Endothelial cell of umbilical vein (primary cell): ENCODE measurements around the gene NOD2. TPM values are rescaled to one million over a fixed set of nuclear protein-coding genes. Genes with fewer than 3 reads are reported as not detected.

Source experiments
- BruUV-seq: library from RNA; stranded (reverse); fragments of 400-500 nt; replicated peaks from 2 replicates; lab custom pipeline; 2021; lab: Mats Ljungman, UMichigan
- CTCF ChIA-PET: fragments of 300-600, 350-600 bp; sonication (Branson Sonifier 250); formaldehyde crosslinking; loops from one replicate; lab custom pipeline; 2021; ENCODE audit warnings: antibody characterized with exemption, inconsistent platforms; lab: Charles Lee
- POLR2A ChIA-PET: fragments of 300-600, 350-600 bp; sonication (Branson Sonifier 250); formaldehyde crosslinking; loops from one replicate; lab custom pipeline; 2021; ENCODE audit warnings: antibody characterized with exemption, inconsistent platforms; lab: Charles Lee
- DNase-seq: peaks from one replicate; pipeline ENCODE4 v3.0.0-alpha.2; 2011; ENCODE audit warnings: low read depth, low spot score
- FAIRE-seq: peaks from 2 replicates; lab custom pipeline; 2011; peaks lifted over from hg19 to GRCh38; lab: Jason Lieb, UNC
- H2AFZ ChIP-seq: 2 replicates; pipeline ENCODE4 v1.6.0; 2012; ENCODE audit warnings: low read depth, low read length, control low read depth, inconsistent platforms
- H3K27ac ChIP-seq: 2 replicates; pipeline ENCODE4 v1.5.1; 2011; ENCODE audit warnings: low read depth, mild to moderate bottlenecking, control low read depth, low read length, moderate library complexity; ENCODE audit not compliant: insufficient read depth
- H3K27me3 ChIP-seq, 2 experiments: 2 replicates each; pipeline versions ENCODE4 v1.6.0 to v1.6.1; 2011; ENCODE audit warnings: low read length in 2 of 2, mixed read lengths in 1 of 2; ENCODE audit not compliant: control insufficient read depth in 2 of 2, insufficient read depth in 2 of 2
- H3K36me3 ChIP-seq, 2 experiments: 2 replicates in 1 of 2; 3 replicates in 1 of 2; pipeline ENCODE4 v1.5.1; 2011; ENCODE audit warnings: low read length in 2 of 2, mild to moderate bottlenecking in 1 of 2, moderate library complexity in 1 of 2; ENCODE audit not compliant: control insufficient read depth in 2 of 2, insufficient read depth in 2 of 2; ENCODE audit errors: extremely low read depth in 1 of 2
- H3K4me1 ChIP-seq: 3 replicates; pipeline ENCODE4 v1.5.1; 2011; ENCODE audit warnings: mild to moderate bottlenecking, low read length; ENCODE audit not compliant: control insufficient read depth, insufficient read depth; ENCODE audit errors: extremely low read depth
- H3K4me2 ChIP-seq: 2 replicates; pipeline ENCODE4 v1.6.1; 2011; ENCODE audit warnings: low read length, control low read depth, mixed read lengths; ENCODE audit not compliant: insufficient read depth
- H3K4me3 ChIP-seq, 3 experiments: fragments of 200-600 bp in 1 of 3; sonication (generic), shearing (Covaris generic) in 1 of 3; replicated peaks in 1 of 3; 2 replicates each; pipeline ENCODE4 v1.5.1; 2011 to 2016; ENCODE audit warnings: control low read depth in 3 of 3, low read length in 3 of 3, mild to moderate bottlenecking in 2 of 3, inconsistent platforms in 1 of 3, low read depth in 1 of 3, moderate library complexity in 1 of 3; ENCODE audit not compliant: insufficient read depth in 1 of 3
- H3K79me2 ChIP-seq: 2 replicates; pipeline ENCODE4 v1.6.0; 2012; ENCODE audit warnings: low read length, inconsistent platforms; ENCODE audit not compliant: control insufficient read depth, insufficient read depth
- H3K9ac ChIP-seq: replicated peaks from 2 replicates; pipeline ENCODE3; 2011; ENCODE audit warnings: low read length, control low read depth; ENCODE audit not compliant: insufficient read depth; ENCODE audit errors: extremely low read depth
- H3K9me1 ChIP-seq: replicated peaks from 3 replicates; pipeline ENCODE4 v1.6.0; 2011; ENCODE audit warnings: mild to moderate bottlenecking, low read length; ENCODE audit not compliant: control insufficient read depth, insufficient read depth; ENCODE audit errors: extremely low read depth
- H3K9me3 ChIP-seq: replicated peaks from 2 replicates; pipeline ENCODE4 v1.5.1; 2012; ENCODE audit warnings: low read length, inconsistent platforms; ENCODE audit not compliant: control insufficient read depth, insufficient read depth
- H4K20me1 ChIP-seq: replicated peaks from 2 replicates; pipeline ENCODE3; 2011; ENCODE audit warnings: mild to moderate bottlenecking, low read length; ENCODE audit not compliant: control insufficient read depth, insufficient read depth; ENCODE audit errors: extremely low read depth
- CTCF ChIP-seq, 2 donors: IDR thresholded peaks; 1 replicate in 1 of 2; 2 replicates in 1 of 2; pipeline ENCODE4 v1.5.1; 2011; ENCODE audit warnings: low read length in 2 of 2, mild to moderate bottlenecking in 2 of 2, moderate library complexity in 2 of 2, control low read depth in 1 of 2, inconsistent platforms in 1 of 2, low read depth in 1 of 2; ENCODE audit not compliant: insufficient read depth in 1 of 2; ENCODE audit errors: extremely low read depth in 1 of 2
- EZH2 ChIP-seq: IDR thresholded peaks from 2 replicates; pipeline ENCODE4 v1.6.1; 2012; ENCODE audit warnings: borderline replicate concordance, low read depth, mild to moderate bottlenecking, moderate library complexity, low read length, inconsistent platforms; ENCODE audit not compliant: severe bottlenecking
- FOS ChIP-seq: IDR thresholded peaks from 2 replicates; pipeline ENCODE4 v1.6.1; 2011; ENCODE audit warnings: mild to moderate bottlenecking, low read length, moderate library complexity, borderline replicate concordance; ENCODE audit not compliant: insufficient read depth
- GATA2 ChIP-seq: IDR thresholded peaks from 2 replicates; pipeline ENCODE4 v1.7.0; 2011; ENCODE audit warnings: low read depth, mild to moderate bottlenecking, moderate library complexity, mixed read lengths, low read length; ENCODE audit not compliant: insufficient read length, insufficient read depth
- JUN ChIP-seq: IDR thresholded peaks from 2 replicates; pipeline ENCODE4 v1.6.1; 2011; ENCODE audit warnings: borderline replicate concordance, low read depth; ENCODE audit not compliant: insufficient read length, insufficient read depth
- MAX ChIP-seq: IDR thresholded peaks from 2 replicates; pipeline ENCODE4 v1.6.1; 2011; ENCODE audit not compliant: insufficient read depth, insufficient read length
- MYC ChIP-seq: IDR thresholded peaks from one replicate; pipeline ENCODE4 v1.6.1; 2011; ENCODE audit warnings: mild to moderate bottlenecking, low read depth, low read length
- POLR2A ChIP-seq: IDR thresholded peaks from 2 replicates; pipeline ENCODE4 v1.6.1; 2012; ENCODE audit warnings: low read depth, mild to moderate bottlenecking, control low read depth, low read length
- POLR2AphosphoS5 ChIP-seq: IDR thresholded peaks from 2 replicates; pipeline ENCODE4 v1.6.1; 2012; ENCODE audit warnings: low read depth, mild to moderate bottlenecking, control low read depth, low read length, moderate library complexity; ENCODE audit not compliant: insufficient read depth
- dilution Hi-C: fragments of 300-500 bp; cut with MboI; formaldehyde crosslinking; loops from one replicate; pipeline ENCODE4 v1.15.0; 2019; ENCODE audit warnings: low sequenced_read_pairs; ENCODE audit not compliant: extremely low pct_ligation_motif_present
- intact Hi-C: fragments of 100-400 bp; cut with micrococcal nuclease; formaldehyde crosslinking; loops from one replicate; pipeline ENCODE4 v1.10.0; 2022
- polyA plus RNA-seq, 4 experiments: library from polyadenylated mRNA; depleted of rRNA in 3 of 4; stranded (reverse) in 3 of 4; unstranded in 1 of 4; fragments of >200 nt; gene quantifications; 2 replicates each; pipeline versions ENCODE4 v1.2.1 to v1.2.3, GENCODE V29; 2011 to 2012; ENCODE audit warnings: missing spikeins in 1 of 4
- total RNA-seq: library from RNA; stranded (reverse); gene quantifications from 2 replicates; pipeline ENCODE4 v1.2.3, GENCODE V29; 2021

Gene NOD2
- total and polyA plus RNA-seq, 2 donors (not counting 3 experiments of a cell fraction or from before 2014, with no cell fraction given) = 0.07 to 0.58 TPM

GRCh38 chr16:50765861-50766260 is 72.5 kb downstream of the NOD2 start:
- no peaks in the 10 kb centered on the region for H3K27me3 ChIP-seq
- no peak overlapping the region for H3K4me3 ChIP-seq
- TF ChIP-seq MYC = no peak
- no peak for TF ChIP-seq POLR2A
- no peak for TF ChIP-seq POLR2AphosphoS5
- TF ChIP-seq MAX = no peak
- no peak for TF ChIP-seq GATA2
- TF ChIP-seq JUN = no peak
- TF ChIP-seq CTCF (IDR thresholded peaks at IDR 0.05; ENCODE audit: extremely low read depth in 1 of 2, insufficient read depth in 1 of 2, low read depth in 1 of 2, low read length in 2 of 2) = no peak
- no peak for TF ChIP-seq EZH2
- no peak for TF ChIP-seq FOS
- no peak overlapping the region for H3K9ac ChIP-seq
- BruUV-seq = no TSS peak
- no peaks in the 10 kb centered on the region for H3K4me1 ChIP-seq
- no peak for DNase-seq
- peaks cover 4% of the 10 kb centered on the region for H3K79me2 ChIP-seq
- no peak overlapping the region for H3K4me2 ChIP-seq
- H2AFZ ChIP-seq = no peak overlapping the region
- H3K9me1 ChIP-seq = no peaks in the 10 kb centered on the region
- H3K36me3 ChIP-seq = no peaks in the 10 kb centered on the region
- H4K20me1 ChIP-seq = no peaks in the 10 kb centered on the region
- H3K9me3 ChIP-seq = no peaks in the 10 kb centered on the region
- ChIA-PET CTCF (interaction anchor here (1.1 to 3.4 kb wide), 2 partner anchors 13 to 41 kb away, joined by 3 to 17 read pairs; no protein-coding TSS in a partner anchor), POLR2A (no interaction called here)
- no peak for FAIRE-seq
- intact Hi-C loops (no loop called here), dilution Hi-C loops (no loop called here)
- H3K27ac ChIP-seq = no peak overlapping the region
